Keratinocyte (primary cell): ENCODE results near the gene MKS1. TPM values are rescaled to one million over a fixed set of nuclear protein-coding genes. Genes with fewer than 3 reads are reported as not detected.

Experiments
- DNase-seq: peaks from one replicate; pipeline ENCODE4 v3.0.0-alpha.2; 2011; ENCODE audit warnings: low read depth, missing footprints, low spot score
- FAIRE-seq: peaks from 2 replicates; lab custom pipeline; 2011; peaks lifted over from hg19 to GRCh38; lab: Jason Lieb, UNC
- H2AFZ ChIP-seq: 2 replicates; pipeline ENCODE4 v1.6.0; 2012; ENCODE audit warnings: low read length, control low read depth, inconsistent platforms; ENCODE audit not compliant: control insufficient read depth
- H3K27ac ChIP-seq: 2 replicates; pipeline ENCODE4 v1.5.1; 2011; ENCODE audit warnings: low read length; ENCODE audit not compliant: control insufficient read depth, insufficient read depth
- H3K27me3 ChIP-seq: 3 replicates; pipeline ENCODE4 v1.6.0; 2011; ENCODE audit warnings: low read length; ENCODE audit not compliant: control insufficient read depth, insufficient read depth; ENCODE audit errors: extremely low read depth
- H3K36me3 ChIP-seq, 2 experiments: 2 replicates in 1 of 2; 3 replicates in 1 of 2; pipeline ENCODE4 v1.5.1; 2011; ENCODE audit warnings: low read length in 2 of 2, mild to moderate bottlenecking in 1 of 2; ENCODE audit not compliant: control insufficient read depth in 2 of 2, insufficient read depth in 2 of 2; ENCODE audit errors: extremely low read depth in 1 of 2
- H3K4me1 ChIP-seq: 3 replicates; pipeline ENCODE4 v1.5.1; 2011; ENCODE audit warnings: low read length; ENCODE audit not compliant: control insufficient read depth, insufficient read depth; ENCODE audit errors: extremely low read depth
- H3K4me2 ChIP-seq: 3 replicates; pipeline ENCODE4 v1.6.0; 2011; ENCODE audit warnings: low read depth, low read length; ENCODE audit not compliant: control insufficient read depth, insufficient read depth; ENCODE audit errors: extremely low read depth
- H3K4me3 ChIP-seq, 3 experiments: fragments of 200-600 bp in 1 of 3; sonication (generic) in 1 of 3; 2 replicates in 2 of 3; 3 replicates in 1 of 3; pipeline ENCODE4 v1.5.1; 2011 to 2016; ENCODE audit warnings: low read length in 3 of 3, mild to moderate bottlenecking in 3 of 3, control low read depth in 2 of 3, inconsistent platforms in 1 of 3, low read depth in 1 of 3, mixed read lengths in 1 of 3, mixed run types in 1 of 3, moderate library complexity in 1 of 3; ENCODE audit not compliant: control insufficient read depth in 2 of 3, insufficient read depth in 2 of 3; ENCODE audit errors: extremely low read depth in 1 of 3
- H3K79me2 ChIP-seq: 2 replicates; pipeline ENCODE4 v1.6.0; 2012; ENCODE audit warnings: low read length; ENCODE audit not compliant: control insufficient read depth, insufficient read depth
- H3K9ac ChIP-seq: 3 replicates; pipeline ENCODE4 v1.6.0; 2011; ENCODE audit warnings: low read length; ENCODE audit not compliant: control insufficient read depth, insufficient read depth; ENCODE audit errors: extremely low read depth
- H3K9me1 ChIP-seq: 3 replicates; pipeline ENCODE4 v1.6.0; 2011; ENCODE audit warnings: low read length; ENCODE audit not compliant: control insufficient read depth, insufficient read depth; ENCODE audit errors: extremely low read depth
- H3K9me3 ChIP-seq: 2 replicates; pipeline ENCODE4 v1.5.1; 2012; ENCODE audit warnings: low read depth, low read length; ENCODE audit not compliant: control insufficient read depth
- H4K20me1 ChIP-seq: 3 replicates; pipeline ENCODE4 v1.6.0; 2011; ENCODE audit warnings: low read length; ENCODE audit not compliant: control insufficient read depth, insufficient read depth; ENCODE audit errors: extremely low read depth
- EZH2 ChIP-seq: IDR thresholded peaks from one replicate; pipeline ENCODE4 v1.6.1; 2012; ENCODE audit warnings: inconsistent platforms, mild to moderate bottlenecking, low read length, moderate library complexity
- dilution Hi-C: fragments of 300-500 bp; cut with MboI; formaldehyde crosslinking; loops from one replicate; pipeline ENCODE4 v1.7.0; 2020; ENCODE audit warnings: low sequenced_read_pairs; ENCODE audit not compliant: extremely low pct_ligation_motif_present
- polyA plus RNA-seq, 5 experiments: library from polyadenylated mRNA; depleted of rRNA in 3 of 5; stranded (reverse) in 3 of 5; stranded (forward) in 1 of 5; unstranded in 1 of 5; fragments of >200 nt; gene quantifications; 1 replicate in 1 of 5; 2 replicates in 3 of 5; 3 replicates in 1 of 5; pipeline versions ENCODE4 v1.2.1 to v1.2.3, GENCODE V29; 2011 to 2012; ENCODE audit warnings: missing spikeins in 2 of 5, low read depth in 1 of 5, low replicate concordance in 1 of 5
- TF ChIP-seq, protein P1 (sequence below), 3 experiments: IDR thresholded peaks in 1 of 3; conservative IDR thresholded peaks in 1 of 3; optimal IDR thresholded peaks in 1 of 3; 2 replicates in 2 of 3; 3 replicates in 1 of 3; pipeline versions ENCODE3 to v1.5.1; 2011; ENCODE audit warnings: low read length in 3 of 3, mild to moderate bottlenecking in 3 of 3, moderate library complexity in 2 of 3, control low read depth in 1 of 3, inconsistent platforms in 1 of 3; ENCODE audit not compliant: insufficient read depth in 2 of 3; ENCODE audit errors: extremely low read depth in 1 of 3

MKS1 gene
- polyA plus RNA-seq, 1 donor (not counting 4 experiments of a cell fraction or from before 2014, with no cell fraction given), result 12.2 TPM

DNA sequence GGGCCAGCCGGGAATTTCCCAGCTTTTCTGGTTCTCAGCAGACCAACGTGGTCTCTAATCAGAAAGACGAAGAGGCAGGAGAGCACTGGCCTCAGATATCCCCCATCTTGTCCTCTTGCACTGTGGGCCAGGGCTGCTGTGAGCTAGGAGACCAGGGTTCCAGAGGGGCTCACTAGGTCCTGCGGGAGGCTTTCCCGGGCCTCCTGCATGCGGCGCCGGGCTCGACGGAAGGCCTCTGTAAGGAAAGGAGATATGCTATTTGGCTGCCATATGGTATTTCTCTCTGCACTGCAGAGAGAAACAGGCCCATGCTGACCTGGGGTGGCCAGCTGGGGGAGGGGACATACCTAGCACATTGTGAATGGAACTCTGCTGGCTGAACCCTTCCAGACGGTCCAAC lies 13.1 kb downstream of the MKS1 start:
- DNase-seq, result no peak
- Histone ChIP-seq H2AFZ (no peak overlapping the region), H3K27me3 (no peaks in the 10 kb centered on the region), H3K4me3 (no peak overlapping the region), H3K9me1 (no peaks in the 10 kb centered on the region), H3K79me2 (no peaks in the 10 kb centered on the region), H4K20me1 (no peaks in the 10 kb centered on the region), H3K9me3 (no peaks in the 10 kb centered on the region), H3K4me1 (no peaks in the 10 kb centered on the region), H3K9ac (no peak overlapping the region), H3K27ac (no peak overlapping the region), H3K36me3 (peaks cover 7 to 9% of the 10 kb centered on the region in 2 experiments), H3K4me2 (no peak overlapping the region)
- TF ChIP-seq EZH2, result no peak
- TF ChIP-seq, protein P1, sequence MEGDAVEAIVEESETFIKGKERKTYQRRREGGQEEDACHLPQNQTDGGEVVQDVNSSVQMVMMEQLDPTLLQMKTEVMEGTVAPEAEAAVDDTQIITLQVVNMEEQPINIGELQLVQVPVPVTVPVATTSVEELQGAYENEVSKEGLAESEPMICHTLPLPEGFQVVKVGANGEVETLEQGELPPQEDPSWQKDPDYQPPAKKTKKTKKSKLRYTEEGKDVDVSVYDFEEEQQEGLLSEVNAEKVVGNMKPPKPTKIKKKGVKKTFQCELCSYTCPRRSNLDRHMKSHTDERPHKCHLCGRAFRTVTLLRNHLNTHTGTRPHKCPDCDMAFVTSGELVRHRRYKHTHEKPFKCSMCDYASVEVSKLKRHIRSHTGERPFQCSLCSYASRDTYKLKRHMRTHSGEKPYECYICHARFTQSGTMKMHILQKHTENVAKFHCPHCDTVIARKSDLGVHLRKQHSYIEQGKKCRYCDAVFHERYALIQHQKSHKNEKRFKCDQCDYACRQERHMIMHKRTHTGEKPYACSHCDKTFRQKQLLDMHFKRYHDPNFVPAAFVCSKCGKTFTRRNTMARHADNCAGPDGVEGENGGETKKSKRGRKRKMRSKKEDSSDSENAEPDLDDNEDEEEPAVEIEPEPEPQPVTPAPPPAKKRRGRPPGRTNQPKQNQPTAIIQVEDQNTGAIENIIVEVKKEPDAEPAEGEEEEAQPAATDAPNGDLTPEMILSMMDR (optimal IDR thresholded peaks at IDR 0.05 in 1 of 3, IDR thresholded peaks at IDR 0.05 in 1 of 3, conservative IDR thresholded peaks at IDR 0.05 in 1 of 3; ENCODE audit: extremely low read depth in 1 of 3, insufficient read depth in 2 of 3, low read length in 3 of 3), result no peak
- no peak for FAIRE-seq
- dilution Hi-C loops, result no loop called here

DNA sequence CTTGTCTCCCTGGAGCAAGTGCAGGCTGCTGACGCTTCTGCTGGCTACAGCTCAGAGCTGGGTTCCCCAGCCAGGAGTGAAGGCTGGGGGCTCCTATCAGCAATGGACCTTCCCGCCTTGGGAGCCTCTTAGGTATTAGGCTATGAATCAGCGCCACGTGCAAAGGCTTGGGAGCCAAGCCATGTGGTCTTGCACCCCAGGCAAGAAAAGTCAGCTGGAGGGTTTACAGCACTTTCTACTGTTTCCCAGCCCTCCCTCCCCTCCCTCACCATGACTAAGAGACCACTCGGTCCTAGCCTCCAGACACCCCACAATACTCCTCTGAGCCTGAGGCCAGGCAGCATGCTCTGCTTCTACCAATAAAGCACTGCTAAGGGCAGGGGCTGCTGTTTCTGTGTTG lies 14.3 kb downstream of the MKS1 start:
- FAIRE-seq (no peak), DNase-seq (no peak)
- no peak overlapping the region for H2AFZ ChIP-seq
- TF ChIP-seq EZH2, result no peak
- TF ChIP-seq, protein P1 (optimal IDR thresholded peaks at IDR 0.05 in 1 of 3, IDR thresholded peaks at IDR 0.05 in 1 of 3, conservative IDR thresholded peaks at IDR 0.05 in 1 of 3; ENCODE audit: extremely low read depth in 1 of 3, insufficient read depth in 2 of 3, low read length in 3 of 3), result no peak
- no peaks in the 10 kb centered on the region for H4K20me1 ChIP-seq
- H3K79me2 ChIP-seq, result no peaks in the 10 kb centered on the region
- H3K27me3 ChIP-seq, result no peaks in the 10 kb centered on the region
- peaks cover 5 to 9% of the 10 kb centered on the region in 2 experiments for H3K36me3 ChIP-seq
- H3K9me1 ChIP-seq, result no peaks in the 10 kb centered on the region
- no peaks in the 10 kb centered on the region for H3K9me3 ChIP-seq
- no peak overlapping the region for H3K4me2 ChIP-seq
- dilution Hi-C loops, result no loop called here
- no peak overlapping the region for H3K27ac ChIP-seq
- no peaks in the 10 kb centered on the region for H3K4me1 ChIP-seq
- H3K4me3 ChIP-seq, result no peak overlapping the region
- no peak overlapping the region for H3K9ac ChIP-seq
